Colon (tissue), 2 donors: ENCODE results near the gene NFXL1.

Experiments
- FAIRE-seq: peaks from 2 replicates; lab custom pipeline; 2012; peaks lifted over from hg19 to GRCh38; lab: Jason Lieb, UNC
- donor health status: control.
- donor health status: control.

The NFXL1 gene

GRCh38 chr4:47891928-47892327 lies 22.5 kb downstream of the NFXL1 start:
- no peak for FAIRE-seq

GRCh38 chr4:47882228-47882627 lies 32.2 kb downstream of the NFXL1 start:
- FAIRE-seq = no peak

- FAIRE-seq = peak; percentile 33
Observed at GRCh38 chr4:47879458-47879857, 34.9 kb downstream of the NFXL1 start.

GRCh38 chr4:47876784-47877546 lies 37.4 kb downstream of the NFXL1 start:
- no peak for FAIRE-seq

- FAIRE-seq = no peak
Observed at GRCh38 chr4:47876310-47876709, 38.1 kb downstream of the NFXL1 start.

- FAIRE-seq = no peak
Observed at GRCh38 chr4:47873877-47874541, 40.4 kb downstream of the NFXL1 start.

GRCh38 chr4:47863486-47863885 lies 50.9 kb downstream of the NFXL1 start:
- FAIRE-seq = no peak

GRCh38 chr4:47862297-47862696 lies 52.1 kb downstream of the NFXL1 start:
- no peak for FAIRE-seq

- no peak for FAIRE-seq
Observed at GRCh38 chr4:47860305-47860704, 54.1 kb downstream of the NFXL1 start.

- FAIRE-seq = no peak
Observed at GRCh38 chr4:47858006-47858405, 56.4 kb downstream of the NFXL1 start.

GRCh38 chr4:47856713-47857112 lies 57.7 kb downstream of the NFXL1 start:
- no peak for FAIRE-seq

GRCh38 chr4:47855350-47855749 lies 59.0 kb downstream of the NFXL1 start:
- no peak for FAIRE-seq

- no peak for FAIRE-seq
Observed at GRCh38 chr4:47852136-47852535, 62.2 kb downstream of the NFXL1 start.

GRCh38 chr4:47849466-47849865 lies 64.9 kb downstream of the NFXL1 start:
- no peak for FAIRE-seq

- no peak for FAIRE-seq
Observed at GRCh38 chr4:47848041-47848440, 66.3 kb downstream of the NFXL1 start.

- FAIRE-seq = no peak
Observed at GRCh38 chr4:47842985-47843384, 71.4 kb downstream of the NFXL1 start.

- FAIRE-seq = no peak
Observed at GRCh38 chr4:47840291-47840690, 74.1 kb downstream of the NFXL1 start.

- FAIRE-seq = no peak
Observed at GRCh38 chr4:47839259-47839658, 75.1 kb downstream of the NFXL1 start.

GRCh38 chr4:47838445-47838844 lies 75.9 kb downstream of the NFXL1 start:
- no peak for FAIRE-seq

GRCh38 chr4:47837908-47838294 lies 76.5 kb downstream of the NFXL1 start, which contains the start of gene CORIN:
CORIN (minus strand) TSS chr4:47838067; CDS start chr4:47837949, 118 bp downstream.
- FAIRE-seq = no peak

GRCh38 chr4:47837094-47837907 lies 77.1 kb downstream of the NFXL1 start:
- no peak for FAIRE-seq

- no peak for FAIRE-seq
Observed at GRCh38 chr4:47836641-47837093, 77.7 kb downstream of the NFXL1 start.

GRCh38 chr4:47835494-47835893 lies 78.9 kb downstream of the NFXL1 start:
- FAIRE-seq = no peak
